OCI-LY3 (cell line): ENCODE results near the gene PLCB1.

Experiments used
- CTCF ChIP-seq: fragments of 200-600, 300-600 bp; sonication (generic); IDR thresholded peaks from 2 replicates; pipeline ENCODE4 v1.5.1; 2014; ENCODE audit warnings: antibody characterized with exemption, low read length, low read depth
- EZH2phosphoT487 ChIP-seq: fragments of 200-600 bp; shearing (Covaris generic); IDR thresholded peaks from 2 replicates; pipeline ENCODE4 v1.6.1; 2018; ENCODE audit warnings: antibody characterized with exemption, mixed run types, low read depth

GRCh38 chr20:8356806-8357205 lies 224.7 kb downstream of the PLCB1 start:
- TF ChIP-seq CTCF (no peak), EZH2phosphoT487 (no peak)
